ENCODE measurements around the gene MNS1.
"Not testable (repeated sequence)": the region's sequence is repeated elsewhere in the genome, so short reads cannot be mapped to it uniquely, and the experiment has no call there.

MNS1 gene

DNA sequence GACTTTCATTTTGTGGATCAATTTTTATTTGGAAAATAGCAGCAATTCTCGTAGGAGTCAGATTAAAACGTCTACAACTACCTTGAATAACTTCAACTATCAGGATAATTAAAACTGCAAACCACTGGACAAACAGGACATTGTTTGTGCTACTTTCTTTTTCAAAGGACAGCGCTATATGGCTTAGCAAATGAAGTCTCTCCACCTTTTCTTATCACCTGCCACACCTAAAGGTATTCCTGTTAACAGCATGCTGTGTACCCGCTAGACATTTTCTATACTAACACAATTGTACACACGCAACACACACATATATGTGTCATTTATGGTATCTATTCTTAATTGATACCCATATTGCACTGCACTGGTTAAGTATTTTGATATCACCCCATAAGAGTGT, 19.2 kb downstream of the MNS1 start:
- no peak for DNase-seq

GRCh38 chr15:56442354-56442753, 22.6 kb downstream of the MNS1 start:
- DNase-seq = no peak

GRCh38 chr15:56440214-56440770, 24.6 kb downstream of the MNS1 start:
- DNase-seq = no peak

GRCh38 chr15:56432304-56432703, 32.6 kb downstream of the MNS1 start:
- no peak for DNase-seq

GRCh38 chr15:56428821-56429458, 36.0 kb downstream of the MNS1 start:
- DNase-seq = no peak

DNA sequence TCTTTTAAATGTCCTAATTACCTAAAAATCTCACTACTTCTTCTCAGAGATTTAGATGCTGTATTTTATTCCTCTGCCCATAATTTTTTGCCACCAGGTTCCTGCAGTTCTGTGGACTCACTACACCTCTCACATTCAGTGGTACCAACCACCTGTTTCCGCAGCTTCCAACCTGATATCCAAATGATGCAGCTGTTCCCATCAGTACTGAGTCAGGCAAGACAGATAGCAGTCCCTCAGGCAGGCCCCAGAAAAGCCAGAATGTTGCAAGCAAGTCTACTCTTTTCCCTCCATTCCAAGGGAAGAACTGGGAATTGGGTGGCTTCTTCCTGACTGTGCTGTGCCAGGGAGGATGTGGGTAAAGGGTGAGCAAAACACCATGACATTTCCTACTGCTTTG, 39.0 kb downstream of the MNS1 start:
- DNase-seq = no peak

DNA sequence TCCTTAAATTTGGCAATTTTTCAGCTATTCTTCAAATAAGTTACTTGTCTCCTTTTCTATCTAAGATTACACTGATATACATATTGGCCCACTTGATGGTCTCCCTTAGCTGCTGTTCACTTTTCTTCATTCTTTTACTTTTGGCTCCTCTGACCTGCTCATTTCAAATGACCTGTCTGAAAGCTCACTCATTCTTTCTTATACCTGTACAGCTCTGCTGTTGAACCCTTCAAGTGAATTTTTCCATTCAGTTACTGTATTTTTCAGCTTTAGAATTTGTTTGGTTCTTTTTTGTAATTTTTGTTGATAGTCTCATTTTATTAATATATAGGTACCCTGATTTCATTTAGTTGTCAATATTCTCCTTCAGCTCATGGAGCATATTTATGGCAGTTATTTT, 39.7 kb downstream of the MNS1 start:
- DNase-seq = no peak

GRCh38 chr15:56413114-56413733, 51.7 kb downstream of the MNS1 start:
- DNase-seq = not testable (repeated sequence)

DNA sequence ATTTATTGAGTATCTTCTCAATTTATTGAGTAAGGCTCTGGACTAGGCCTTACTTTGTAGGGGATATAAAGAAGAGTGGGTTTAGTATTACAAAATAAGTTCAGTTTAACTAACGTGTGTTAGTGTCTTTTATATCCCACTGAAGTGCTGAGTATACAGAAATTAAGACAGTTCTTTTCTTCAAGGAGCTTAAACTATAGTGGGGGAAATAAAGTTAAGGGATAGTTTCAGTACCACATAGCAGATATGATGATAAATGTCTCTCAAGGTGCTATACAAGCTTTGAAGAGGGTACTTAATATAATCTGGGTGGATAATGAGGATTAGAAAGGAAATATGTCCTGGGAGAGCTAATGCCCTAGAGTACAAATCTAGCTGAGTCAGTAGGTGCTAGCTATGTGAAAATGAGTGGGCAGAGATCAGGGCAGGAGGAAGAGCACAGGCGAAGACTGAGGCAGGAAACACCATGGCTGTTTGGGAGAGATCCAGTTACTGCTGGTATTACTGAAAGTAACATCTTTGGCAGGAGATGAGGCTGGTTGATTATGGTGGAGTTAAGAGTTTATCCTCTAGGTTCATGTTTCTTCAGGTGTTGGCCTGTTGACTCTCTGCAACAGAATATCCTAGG, 53.7 kb downstream of the MNS1 start:
- no peak for DNase-seq

DNA sequence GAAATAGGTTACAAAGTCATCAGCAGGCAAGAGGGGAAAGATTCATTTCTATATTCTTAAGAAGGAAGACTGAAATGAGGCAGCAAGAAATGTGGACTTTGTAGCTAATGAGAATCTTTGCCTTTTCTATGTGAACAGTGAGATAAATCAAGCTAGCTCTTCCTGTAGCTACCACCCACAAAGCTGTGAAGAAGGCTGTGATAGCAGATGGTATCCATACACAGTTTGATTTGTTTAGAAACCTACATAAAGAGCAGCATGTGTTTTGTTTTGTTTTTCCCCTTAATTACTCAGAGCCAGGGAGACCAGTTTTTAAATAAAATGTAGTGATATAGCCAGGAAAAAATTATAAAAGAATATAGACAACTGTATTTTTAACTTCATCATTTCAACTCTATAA, 54.2 kb downstream of the MNS1 start:
- DNase-seq = no peak

GRCh38 chr15:56399209-56399608, 65.7 kb downstream of the MNS1 start:
- DNase-seq = not testable (repeated sequence)

- DNase-seq = not testable (repeated sequence)
Measured at GRCh38 chr15:56397325-56397724, 67.6 kb downstream of the MNS1 start.

GRCh38 chr15:56394909-56395308, 70.0 kb downstream of the MNS1 start:
- DNase-seq = no peak

DNA sequence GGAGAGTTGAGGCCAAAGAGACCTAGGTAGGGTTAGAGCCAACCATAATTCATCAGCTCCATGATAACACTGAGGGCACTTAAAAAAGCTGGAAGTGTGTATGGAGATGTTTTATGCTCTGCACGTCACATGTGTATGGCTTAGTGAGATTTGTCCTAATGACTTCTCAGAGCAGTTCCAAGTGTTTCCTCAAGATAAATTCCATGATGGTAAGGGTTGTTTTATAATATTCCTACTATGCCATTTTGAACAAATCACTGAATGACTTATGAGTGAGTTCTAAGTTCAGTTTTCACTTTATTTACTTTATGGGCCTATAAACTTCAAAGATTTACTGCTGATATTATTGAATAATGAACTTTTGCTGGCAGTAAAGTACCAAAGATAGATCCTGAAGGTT, 71.7 kb downstream of the MNS1 start:
- no peak for DNase-seq

DNA sequence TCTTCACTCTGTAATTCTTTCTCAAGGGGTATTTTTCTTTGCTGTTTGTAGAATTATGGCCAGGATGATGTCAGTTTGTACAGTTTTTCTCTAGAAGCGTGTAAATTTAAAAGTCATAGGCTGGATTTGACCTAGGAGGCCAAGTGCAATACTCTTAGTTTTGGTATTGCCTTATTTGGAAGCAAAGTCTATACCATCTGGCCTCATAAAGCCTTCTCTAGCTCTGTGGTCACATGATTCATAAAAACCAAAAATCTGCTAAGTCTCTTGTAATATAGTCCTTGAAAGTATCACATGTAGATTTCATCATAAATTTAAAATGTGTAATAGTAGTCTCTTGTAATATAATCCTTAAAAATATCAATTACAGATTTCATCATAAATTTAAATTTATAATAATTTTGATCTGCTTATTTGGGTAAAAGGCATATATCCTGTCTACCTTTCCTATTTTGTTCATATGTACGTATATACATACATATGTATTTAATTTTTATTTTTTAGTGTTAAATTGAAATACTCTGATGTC, 74.1 kb downstream of the MNS1 start:
- DNase-seq = no peak

GRCh38 chr15:56385908-56386307, 79.0 kb downstream of the MNS1 start:
- DNase-seq = no peak

DNA sequence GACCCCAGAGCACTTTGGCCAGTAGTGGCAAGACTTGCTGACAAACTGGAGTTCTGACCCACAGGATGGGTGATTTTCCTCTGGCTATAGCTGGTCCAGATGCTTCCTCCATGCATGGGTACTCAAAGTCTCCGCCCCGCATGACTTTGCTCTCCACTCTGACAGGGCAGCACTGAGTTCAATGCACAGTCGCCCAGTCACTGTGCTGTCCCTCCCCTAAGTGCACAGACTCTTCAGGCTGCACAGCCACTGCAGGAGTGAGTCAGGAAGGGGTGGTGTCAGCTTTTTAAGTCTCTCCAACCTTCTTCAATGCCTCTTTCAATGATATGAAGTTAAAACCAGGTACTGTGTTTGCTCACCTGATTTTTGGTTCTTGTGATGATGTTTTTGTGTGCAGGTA, 81.9 kb downstream of the MNS1 start:
- no peak for DNase-seq
